ENCODE results near the gene TRPM2.

Gene TRPM2

DNA sequence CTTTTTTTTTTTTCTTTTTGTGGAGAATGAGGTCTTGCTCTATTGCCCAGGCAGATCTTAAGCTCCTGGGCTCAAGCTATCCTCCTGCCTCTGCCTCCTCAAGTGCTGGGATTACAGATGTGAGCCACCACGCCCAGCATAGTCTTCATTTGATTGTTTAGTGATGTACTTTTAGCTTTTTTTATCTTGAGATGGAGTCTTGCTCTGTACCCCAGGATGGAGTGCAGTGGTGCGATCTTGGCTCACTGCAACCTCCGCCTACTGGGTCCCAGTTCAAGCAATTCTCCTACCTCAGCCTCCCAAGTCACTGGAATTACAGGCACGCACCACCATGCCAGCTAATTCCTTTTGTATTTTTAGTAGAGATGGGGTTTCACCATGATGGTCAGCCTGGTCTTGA is 77.9 kb downstream of the TRPM2 start:
- DNase-seq (ENCODE audit: low spot score), result no peak

DNA sequence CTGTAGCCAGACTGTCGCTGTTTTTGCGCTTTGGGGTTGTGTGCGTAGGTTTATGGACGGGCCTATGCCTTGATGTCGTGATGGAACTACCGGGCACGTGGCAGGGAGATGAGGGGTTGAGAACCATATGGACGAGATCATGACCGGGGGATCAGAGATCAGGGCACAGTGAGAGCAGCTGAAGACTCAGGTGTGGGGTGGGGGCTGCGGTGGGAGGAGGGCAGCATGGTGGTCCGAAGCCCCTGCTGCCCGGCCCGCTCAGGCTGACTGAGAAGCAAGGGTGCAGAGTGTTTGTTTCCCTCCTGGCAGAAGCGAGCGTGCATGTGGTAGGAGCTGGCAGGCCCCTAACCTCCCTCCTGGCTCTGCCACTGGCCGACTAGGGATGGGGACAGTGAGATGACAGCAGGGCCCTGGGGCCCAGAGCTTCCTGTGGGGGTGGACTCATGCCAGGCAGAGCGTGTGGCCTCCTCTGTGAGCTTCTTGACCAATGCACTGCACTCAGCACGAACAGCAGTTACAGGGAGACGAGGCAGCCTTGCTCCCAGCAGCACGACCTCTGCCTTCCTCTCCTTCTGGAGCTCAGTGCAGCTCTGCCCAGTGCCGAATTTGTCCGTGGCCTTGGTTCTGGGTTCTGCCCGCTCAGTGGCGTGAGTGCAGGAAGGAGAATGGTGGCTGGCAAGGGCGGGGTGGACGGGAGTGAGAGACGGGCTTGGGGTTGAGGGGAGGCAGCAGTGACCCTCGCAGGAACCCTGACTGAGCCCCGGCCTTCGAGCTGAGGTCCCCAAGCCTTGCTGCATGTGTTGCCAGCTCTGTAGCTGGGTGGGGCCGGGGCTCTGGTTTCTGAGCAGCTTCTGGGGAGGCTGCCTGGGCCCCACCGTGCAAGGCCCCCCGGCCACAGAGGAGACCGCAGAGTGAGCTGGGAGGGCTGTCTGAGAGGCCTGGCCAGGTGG is 79.7 kb downstream of the TRPM2 start:
- DNase-seq (ENCODE audit: low spot score), result no peak

DNA sequence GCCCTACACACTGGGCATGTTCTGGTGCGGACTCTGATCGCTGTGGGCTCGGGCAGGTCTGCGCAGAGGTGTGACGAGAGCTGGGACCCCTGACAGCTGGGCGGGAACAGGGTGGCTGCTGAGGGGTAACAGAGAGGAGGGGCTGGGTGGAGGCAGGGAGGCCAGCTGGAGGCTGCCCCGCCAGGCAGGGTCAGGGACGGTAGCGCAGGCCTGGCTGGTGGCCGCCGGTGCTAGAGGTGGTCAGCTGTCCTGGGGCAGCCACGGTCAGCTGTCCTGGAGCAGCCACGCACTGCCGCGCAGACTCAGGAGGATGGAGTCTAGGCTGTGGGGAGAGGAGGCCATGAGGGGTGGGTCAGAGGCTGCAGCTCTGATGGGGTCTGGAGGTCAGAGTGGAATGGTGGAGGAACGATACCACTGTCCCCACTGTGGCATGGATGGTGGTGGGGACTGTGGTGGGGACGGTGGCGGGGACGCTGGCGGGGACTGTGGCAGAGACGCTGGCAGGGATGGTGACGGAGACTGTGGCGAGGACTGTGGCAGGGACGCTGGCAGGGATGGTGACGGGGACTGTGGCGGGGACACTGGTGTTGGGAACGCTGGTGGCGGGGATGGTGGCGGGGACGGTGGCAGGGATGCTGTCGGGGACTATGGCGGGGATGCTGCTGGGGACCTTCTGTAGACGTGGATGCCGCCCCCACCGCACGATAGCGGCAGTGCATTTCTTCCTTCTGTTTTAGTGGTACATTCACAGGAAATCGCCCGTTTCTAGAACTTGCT is 80.6 kb downstream of the TRPM2 start:
- no peak for DNase-seq (ENCODE audit: low spot score)

DNA sequence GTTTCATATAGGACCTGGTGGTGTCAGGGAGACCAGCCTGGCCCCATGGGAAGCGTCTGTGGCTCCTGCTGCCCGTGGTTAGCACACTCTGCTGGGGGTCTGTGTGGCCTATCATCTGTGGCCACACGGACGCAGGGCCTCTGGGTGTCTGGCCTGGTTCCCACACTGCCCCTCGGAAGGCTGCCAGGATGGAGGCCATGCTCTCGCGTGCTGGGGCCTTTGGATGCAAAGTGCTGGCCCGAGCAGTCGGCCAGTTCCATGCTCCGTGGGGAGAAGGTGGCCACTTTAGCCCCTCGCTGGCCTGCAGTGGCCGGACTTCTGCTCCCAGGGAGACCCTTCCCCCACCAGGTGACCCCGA is 81.1 kb downstream of the TRPM2 start:
- DNase-seq (ENCODE audit: low spot score), result no peak

DNA sequence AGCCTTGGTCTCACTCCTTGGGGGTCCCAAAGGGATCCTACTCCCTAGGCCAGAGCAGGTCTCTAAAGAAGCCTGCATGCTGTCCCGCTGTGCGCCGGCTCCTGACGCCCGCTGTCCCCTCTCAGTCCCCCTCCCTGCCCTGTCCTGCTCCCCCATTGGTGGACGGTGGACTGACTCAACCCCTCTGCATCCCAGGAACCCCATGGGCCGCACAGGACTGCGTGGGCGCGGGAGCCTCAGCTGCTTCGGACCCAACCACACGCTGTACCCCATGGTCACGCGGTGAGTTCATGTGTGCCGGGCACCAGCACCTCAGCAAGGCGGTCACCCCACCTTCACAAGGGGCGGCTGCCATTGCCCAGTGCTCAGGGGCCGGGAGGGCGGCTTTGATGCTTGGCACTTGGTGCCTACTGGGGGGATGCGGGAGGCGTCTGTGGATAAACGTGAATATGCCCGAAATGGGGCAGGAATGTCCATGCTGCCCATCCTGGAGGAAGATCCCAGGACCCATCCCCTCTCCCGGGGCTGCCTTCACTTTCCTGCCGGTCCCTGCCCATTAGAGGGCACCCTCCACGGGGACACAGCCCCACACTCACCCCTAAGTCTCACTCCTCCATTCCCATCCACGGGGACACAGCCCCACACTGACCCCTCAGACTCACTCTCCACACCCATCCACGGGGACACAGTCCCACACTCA is 81.7 kb downstream of the TRPM2 start:
- DNase-seq (ENCODE audit: low spot score), result no peak

DNA sequence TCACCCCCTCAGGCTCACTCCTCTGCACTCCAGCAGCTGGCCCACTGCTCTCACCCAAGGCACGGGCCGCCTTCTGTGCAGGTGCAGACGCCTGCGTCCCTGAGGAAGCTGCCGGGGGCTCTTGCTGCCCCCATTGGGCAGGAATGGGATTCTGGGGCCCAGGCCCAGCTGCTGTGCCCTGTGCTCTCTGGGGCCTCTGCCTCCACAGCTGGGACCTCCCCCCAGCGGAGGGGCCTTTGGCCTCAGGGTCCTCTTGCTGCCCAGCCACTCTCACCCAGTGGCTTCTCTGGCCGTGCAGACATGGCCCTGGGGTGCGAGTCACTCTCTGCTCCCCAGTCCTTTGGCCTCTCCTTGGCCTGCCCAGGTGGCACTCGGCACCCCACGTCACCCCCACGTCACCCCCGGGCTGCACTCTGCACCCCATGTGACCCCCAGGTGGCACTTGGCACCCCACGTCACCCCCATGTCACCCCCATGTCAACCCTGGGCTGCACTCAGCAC is 82.7 kb downstream of the TRPM2 start:
- no peak for DNase-seq (ENCODE audit: low spot score)

DNA sequence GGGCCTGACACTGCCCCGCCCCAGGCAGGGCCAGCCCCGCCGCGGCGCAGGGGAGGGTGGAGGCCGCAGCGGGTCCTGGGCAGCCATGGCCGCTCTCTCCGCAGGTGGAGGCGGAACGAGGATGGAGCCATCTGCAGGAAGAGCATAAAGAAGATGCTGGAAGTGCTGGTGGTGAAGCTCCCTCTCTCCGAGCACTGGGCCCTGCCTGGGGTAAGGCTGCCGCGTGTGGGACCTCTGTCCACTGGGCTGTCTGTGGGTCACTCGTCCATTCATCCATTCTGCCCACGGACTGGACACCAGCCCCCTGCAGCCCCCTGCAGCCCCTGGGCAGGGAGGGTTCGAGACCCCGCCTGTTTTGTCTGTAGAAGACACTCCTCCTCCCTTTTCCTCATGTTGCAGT is 83.5 kb downstream of the TRPM2 start:
- no peak for DNase-seq (ENCODE audit: low spot score)

DNA sequence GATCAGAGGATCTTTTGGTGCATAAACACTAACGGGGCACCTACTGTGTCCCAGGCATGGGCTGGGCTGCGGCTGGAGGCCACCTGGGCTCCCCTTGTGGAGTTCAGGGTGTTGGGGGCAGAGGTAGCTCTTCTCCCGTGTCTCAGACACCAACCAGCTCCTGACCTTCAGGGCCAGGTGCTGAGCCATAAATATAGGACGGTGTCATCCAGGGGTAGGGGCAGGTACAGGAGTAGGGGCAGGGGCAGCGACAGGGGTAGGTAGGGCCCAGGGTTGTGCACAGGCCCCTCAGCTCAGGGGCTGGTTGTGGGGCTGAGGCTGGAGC is 83.9 kb downstream of the TRPM2 start:
- DNase-seq (ENCODE audit: low spot score), result no peak

DNA sequence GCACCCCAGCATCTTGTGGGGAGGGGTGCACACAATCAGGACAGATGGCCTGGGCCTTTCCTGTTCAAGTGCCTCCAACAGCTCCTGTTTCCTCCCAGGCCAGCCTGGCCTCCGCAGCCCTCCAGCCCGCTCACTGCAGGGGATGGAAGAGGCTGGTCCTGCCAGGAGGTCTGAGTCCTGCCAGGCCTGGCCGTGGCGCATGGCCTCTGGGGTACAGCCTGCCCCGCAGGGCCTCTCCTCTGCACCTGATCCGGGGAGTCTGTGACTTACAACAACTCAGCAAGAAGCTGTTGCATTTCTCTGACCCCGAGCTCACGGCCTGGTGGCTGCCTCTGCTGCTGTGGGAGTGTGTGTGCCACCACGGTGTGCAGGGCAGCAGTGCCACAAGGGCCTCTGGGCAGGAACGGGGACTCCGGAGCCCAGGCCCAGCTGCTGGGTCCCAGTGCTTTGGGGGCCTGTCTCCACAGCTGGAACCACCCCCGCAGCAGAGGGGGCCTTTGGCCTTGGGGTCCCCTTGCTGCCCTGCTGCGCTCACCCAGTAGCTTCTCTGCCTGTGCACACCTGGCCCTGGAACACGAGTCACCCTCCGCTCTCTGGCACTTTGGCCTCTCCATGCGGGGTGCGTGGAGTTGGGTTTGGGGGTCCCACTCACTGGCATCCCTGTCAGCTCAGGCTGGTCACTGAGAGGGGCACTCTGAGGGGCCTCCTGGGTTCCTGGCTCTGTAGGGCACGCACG is 84.4 kb downstream of the TRPM2 start:
- no peak for DNase-seq (ENCODE audit: low spot score)

DNA sequence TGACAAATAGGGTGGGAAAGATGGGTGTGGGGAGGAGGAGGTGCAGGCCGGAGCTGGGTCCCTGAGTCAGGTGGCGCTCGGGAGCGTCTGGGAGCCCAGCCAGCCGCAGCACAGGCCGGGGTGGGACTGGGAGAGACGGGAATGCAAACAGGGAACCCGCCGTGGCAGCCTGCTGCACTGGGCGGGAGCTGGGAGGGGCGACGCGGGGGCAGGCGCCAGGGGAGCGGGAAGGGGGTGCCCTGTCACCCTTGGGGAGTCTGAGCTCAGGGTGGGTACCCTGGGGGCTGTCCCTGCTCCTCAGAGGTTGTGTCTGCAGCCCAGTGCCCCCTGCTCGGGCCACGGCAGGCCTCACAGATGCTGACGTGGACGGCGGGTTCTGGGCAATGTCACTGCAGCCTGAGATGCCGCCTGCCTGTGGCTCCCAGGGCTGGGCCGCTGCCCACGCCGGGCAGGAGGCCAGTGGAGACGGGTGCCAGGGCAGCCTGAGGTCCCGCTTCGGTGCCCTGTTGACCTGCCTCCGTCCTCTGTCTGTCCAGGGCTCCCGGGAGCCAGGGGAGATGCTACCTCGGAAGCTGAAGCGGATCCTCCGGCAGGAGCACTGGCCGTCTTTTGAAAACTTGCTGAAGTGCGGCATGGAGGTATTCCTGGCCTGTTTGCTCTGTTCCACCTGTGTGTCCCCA is 85.2 kb downstream of the TRPM2 start:
- no peak for DNase-seq (ENCODE audit: low spot score)

DNA sequence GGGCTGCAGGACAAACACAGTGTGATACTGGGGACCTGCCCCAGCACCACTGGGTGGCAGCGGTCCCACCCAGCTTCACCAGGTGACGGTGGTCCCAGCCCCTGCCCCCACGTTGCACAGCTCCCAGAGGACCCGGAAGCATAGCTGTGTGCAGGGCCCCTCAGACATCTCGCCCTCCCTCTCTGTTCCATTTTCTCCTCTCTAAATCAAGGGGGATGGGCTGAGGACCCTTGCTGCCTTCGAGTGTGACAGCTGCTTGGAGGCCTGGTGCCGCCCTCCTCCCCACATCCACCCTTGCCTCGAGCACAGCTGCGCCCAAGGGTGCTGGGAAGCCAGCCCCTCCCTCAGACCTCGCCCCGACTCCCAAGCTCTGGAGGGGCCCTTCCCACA is 85.8 kb downstream of the TRPM2 start:
- DNase-seq (ENCODE audit: low spot score), result no peak

DNA sequence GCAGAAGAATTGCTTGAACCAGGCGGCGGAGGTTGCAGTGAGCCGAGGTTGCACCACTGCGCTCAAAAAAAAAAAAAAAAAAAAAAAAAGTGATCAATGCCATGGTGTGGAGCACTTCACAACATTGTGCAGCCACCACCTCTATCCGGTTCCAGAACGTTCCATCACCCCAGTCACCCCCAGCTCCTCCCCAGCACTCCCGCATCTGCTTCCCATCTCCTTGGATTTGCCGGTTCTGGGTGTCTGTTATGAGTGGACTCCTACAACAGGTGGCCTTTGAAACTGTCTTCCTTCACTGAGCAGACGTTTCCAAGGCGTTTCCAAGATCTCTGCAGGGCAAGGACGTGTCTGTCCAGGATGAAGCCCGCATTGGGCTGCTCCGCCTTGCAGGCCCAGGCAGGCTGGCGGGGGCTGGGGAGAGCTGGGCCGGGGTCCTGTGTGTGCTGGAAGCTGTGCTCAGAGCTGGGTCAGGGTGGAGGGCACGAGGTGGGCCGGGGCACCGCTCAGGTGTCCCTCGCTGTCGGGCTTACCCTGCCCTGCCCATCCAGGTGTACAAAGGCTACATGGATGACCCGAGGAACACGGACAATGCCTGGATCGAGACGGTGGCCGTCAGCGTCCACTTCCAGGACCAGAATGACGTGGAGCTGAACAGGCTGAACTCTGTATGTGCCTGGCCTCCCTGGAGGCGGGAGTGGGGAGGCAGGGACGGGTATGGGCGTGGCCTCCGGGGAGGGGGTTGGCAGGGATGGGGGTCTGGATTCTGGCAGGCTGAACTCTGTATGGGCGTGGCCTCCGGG is 87.0 kb downstream of the TRPM2 start:
- DNase-seq (ENCODE audit: low spot score), result no peak

DNA sequence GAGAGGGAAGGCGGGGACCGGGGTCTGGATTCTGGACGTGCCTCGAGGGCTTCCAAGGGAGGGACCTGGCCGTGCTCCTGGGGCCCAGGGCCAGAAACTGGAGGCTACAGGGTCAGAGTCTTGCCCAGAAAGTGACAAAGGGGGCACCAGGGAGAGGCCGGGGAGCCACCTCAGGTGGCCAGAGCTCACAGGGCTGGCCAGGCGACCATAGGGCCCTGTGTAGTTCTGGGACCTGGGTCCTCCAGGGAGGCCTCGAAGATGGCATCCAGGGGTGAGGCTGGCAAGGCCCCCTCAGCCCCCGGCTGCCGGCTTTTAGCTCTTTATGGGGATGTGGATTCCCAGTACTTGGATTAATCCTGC is 87.6 kb downstream of the TRPM2 start:
- no peak for DNase-seq (ENCODE audit: low spot score)

DNA sequence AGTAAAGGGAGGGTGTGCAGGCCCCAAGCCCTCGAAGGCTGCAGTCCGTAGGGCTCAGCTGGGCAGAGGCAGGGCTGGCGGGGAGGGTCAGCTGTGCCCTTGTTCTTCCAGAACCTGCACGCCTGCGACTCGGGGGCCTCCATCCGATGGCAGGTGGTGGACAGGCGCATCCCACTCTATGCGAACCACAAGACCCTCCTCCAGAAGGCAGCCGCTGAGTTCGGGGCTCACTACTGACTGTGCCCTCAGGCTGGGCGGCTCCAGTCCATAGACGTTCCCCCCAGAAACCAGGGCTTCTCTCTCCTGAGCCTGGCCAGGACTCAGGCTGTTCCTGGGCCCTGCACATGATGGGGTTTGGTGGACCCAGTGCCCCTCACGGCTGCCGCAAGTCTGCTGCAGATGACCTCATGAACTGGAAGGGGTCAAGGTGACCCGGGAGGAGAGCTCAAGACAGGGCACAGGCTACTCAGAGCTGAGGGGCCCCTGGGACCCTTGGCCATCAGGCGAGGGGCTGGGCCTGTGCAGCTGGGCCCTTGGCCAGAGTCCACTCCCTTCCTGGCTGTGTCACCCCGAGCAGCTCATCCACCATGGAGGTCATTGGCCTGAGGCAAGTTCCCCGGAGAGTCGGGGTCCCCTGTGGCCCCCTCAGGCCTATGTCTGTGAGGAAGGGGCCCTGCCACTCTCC is 88.3 kb downstream of the TRPM2 start:
- no peak for DNase-seq (ENCODE audit: low spot score)

DNA sequence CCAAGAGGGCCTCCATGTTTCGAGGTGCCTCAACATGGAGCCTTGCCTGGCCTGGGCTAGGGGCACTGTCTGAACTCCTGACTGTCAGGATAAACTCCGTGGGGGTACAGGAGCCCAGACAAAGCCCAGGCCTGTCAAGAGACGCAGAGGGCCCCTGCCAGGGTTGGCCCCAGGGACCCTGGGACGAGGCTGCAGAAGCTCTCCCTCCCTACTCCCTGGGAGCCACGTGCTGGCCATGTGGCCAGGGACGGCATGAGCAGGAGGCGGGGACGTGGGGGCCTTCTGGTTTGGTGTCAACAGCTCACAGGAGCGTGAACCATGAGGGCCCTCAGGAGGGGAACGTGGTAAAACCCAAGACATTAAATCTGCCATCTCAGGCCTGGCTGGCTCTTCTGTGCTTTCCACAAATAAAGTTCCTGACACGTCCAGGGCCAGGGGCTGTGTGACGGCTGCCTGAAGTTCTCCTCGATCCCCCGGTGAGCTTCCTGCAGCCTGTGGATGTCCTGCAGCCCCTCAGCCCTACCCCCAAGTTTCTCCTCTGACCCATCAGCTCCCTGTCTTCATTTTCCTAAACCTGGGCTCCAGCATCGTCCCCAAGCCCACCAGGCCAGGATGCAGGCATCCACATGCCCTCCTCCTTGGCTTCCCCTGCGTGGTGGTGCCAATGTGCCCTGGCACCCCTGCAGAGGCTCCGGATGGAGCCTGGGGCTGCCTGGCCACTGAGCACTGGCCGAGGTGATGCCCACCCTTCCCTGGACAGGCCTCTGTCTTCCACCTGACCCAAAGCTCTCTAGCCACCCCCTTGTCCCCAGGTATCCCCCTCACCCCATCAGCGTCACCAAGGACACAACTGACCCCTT is 89.1 kb downstream of the TRPM2 start:
- DNase-seq (ENCODE audit: low spot score), result no peak

DNA sequence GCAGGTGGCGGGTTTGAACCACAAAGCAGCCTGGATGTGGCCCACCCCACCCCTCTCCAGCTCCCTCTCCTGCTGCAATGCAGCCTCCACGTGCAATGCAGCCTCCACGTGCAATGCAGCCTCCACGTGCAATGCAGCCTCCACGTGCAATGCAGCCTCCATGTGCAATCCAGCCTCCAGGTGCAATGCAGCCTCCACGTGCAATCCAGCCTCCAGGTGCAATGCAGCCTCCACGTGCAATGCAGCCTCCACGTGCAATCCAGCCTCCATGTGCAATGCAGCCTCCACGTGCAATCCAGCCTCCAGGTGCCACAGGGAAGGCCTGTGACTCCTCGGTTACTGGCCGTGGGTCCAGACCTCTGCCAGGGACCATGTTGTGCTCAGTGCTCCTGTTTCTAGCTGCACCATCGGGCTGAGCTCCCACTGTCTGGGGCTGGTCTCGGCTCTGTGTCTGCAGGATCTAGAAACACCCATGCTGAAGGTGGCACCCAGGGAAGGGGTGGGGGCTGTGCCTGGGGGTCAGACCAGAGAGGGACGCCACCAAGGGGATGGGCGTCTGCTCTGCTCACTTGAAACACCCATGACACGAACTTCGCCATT is 90.0 kb downstream of the TRPM2 start:
- DNase-seq (ENCODE audit: low spot score), result no peak

DNA sequence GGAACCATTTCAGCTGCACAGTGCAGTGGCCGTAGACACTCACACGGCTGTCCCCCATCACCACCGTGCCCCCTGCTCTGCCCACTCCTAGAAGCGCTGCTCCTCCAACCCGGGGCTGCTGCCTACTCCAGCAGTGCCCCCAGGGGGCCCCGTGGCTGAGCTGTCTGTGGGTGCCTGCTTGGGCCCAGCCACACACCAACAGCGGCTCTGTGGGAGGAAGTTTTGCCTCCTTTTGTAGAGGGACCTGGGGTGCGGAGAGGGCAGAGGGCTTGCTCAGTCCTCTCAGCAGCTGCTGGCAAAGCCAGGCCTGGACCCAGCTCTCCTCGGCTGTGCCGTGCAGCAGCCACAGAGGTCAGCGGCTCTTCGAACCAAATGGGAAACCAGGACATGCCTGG is 90.5 kb downstream of the TRPM2 start:
- no peak for DNase-seq (ENCODE audit: low spot score)

DNA sequence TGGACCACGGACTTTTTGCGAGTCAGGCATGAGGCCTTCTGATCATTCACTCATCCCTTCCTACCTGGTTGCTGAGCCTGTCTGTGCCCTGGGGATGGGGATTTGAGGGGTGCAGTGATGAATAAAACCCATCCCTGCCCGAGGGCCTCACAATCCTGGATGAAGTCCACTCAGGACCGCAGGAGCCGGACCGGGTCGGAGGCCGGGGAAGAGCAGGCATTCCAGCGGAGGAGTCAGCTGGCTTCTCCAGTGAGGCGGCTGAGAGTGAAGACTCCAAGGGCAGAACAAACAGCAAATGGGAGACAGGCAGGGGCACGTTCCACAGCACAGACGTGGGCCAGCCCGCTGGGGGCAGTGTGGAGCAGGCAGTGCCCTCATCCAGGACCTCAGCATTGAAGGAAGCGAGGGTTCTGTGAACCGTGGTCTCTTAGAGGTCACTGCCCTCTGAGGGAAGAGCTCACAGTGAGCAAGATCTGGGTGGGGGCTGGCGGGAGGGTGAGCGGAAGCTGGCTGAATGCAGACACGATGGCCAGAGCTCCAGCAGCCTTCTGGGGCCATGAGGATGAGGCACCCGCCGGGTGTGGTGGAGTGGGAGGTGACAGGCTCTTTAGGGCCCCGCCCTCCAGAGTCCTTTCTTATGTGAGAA is 91.0 kb downstream of the TRPM2 start:
- no peak for DNase-seq (ENCODE audit: low spot score)
